ENCODE data around the gene CACNA1G.

GRCh38 chr17:50566886-50567285 is 6.4 kb downstream of the CACNA1G start:
- TF ChIP-seq POLR2A (IDR thresholded peaks at IDR 0.05) (no peak), CTCF (IDR thresholded peaks at IDR 0.05) (no peak)

All from right lobe of liver (tissue), 4 donors.